K562 (cell line): ENCODE measurements around the gene ERVH48-1.

Source experiments
- EP300 ChIP-seq: IDR thresholded peaks from 2 replicates; pipeline ENCODE4 v1.6.1; 2012; ENCODE audit warnings: low read length, improper control_type of control experiment
- MAZ ChIP-seq, 2 experiments: fragments of 450-650 bp in 1 of 2; sonication (generic) in 1 of 2; formaldehyde crosslinking; IDR thresholded peaks in 1 of 2; conservative IDR thresholded peaks in 1 of 2; 2 replicates each; pipeline versions ENCODE4 v1.4.0 to v1.5.0; 2020; ENCODE audit warnings: mild to moderate bottlenecking in 1 of 2, missing genetic modification reagents in 1 of 2
- ZBTB9 ChIP-seq: fragments of 450-650 bp; formaldehyde crosslinking; IDR thresholded peaks from 2 replicates; pipeline ENCODE4 v1.4.0; 2020; ENCODE audit warnings: mild to moderate bottlenecking, moderate library complexity

GRCh38 chr21:42939582-42940413 lies 14.4 kb upstream of the ERVH48-1 start:
- TF ChIP-seq MAZ (CRISPR knock-in tag; conservative IDR thresholded peaks at IDR 0.05 in 1 of 2, IDR thresholded peaks at IDR 0.05 in 1 of 2) (no peak), EP300 (no peak), ZBTB9 (CRISPR knock-in tag) (no peak)
